NCI-H460 (cell line): Measurements from ENCODE around the gene ZNF398. TPM values are rescaled to one million over a fixed set of nuclear protein-coding genes. Genes with fewer than 3 reads are reported as not detected.

ENCODE experiments used
- DNase-seq: peaks from one replicate; pipeline ENCODE4 v3.0.0-alpha.2; 2016; ENCODE audit warnings: low read depth; ENCODE audit errors: extremely low read depth
- total RNA-seq: library from RNA; depleted of rRNA; stranded (reverse); fragments of >200 nt; shearing (Covaris generic); gene quantifications from 2 replicates; pipeline ENCODE4 v1.2.3, GENCODE V29; 2014

Gene ZNF398
- total RNA-seq, 1 experiment from 2014 or later = 10.7 TPM

GRCh38 chr7:149147752-149148653, 750 bp downstream of the ZNF398 start:
- no peak for DNase-seq

GRCh38 chr7:149150981-149151380, 3.7 kb downstream of the ZNF398 start:
- no peak for DNase-seq

GRCh38 chr7:149153346-149153745, 6.1 kb downstream of the ZNF398 start:
- no peak for DNase-seq

- no peak for DNase-seq
These were observed 6.8 kb downstream of the ZNF398 start for GRCh38 chr7:149154056-149154455.

- DNase-seq = no peak
These were observed 9.6 kb downstream of the ZNF398 start for GRCh38 chr7:149156898-149157297.

GRCh38 chr7:149161241-149161848, 14.1 kb downstream of the ZNF398 start:
- no peak for DNase-seq

GRCh38 chr7:149166142-149166541, 18.9 kb downstream of the ZNF398 start:
- no peak for DNase-seq

- no peak for DNase-seq
These were observed 19.5 kb downstream of the ZNF398 start for GRCh38 chr7:149166630-149167352.

- no peak for DNase-seq
These were observed 24.8 kb downstream of the ZNF398 start for GRCh38 chr7:149171892-149172533.

GRCh38 chr7:149172534-149172920, 25.3 kb downstream of the ZNF398 start:
- no peak for DNase-seq

GRCh38 chr7:149175150-149175549, 27.9 kb downstream of the ZNF398 start:
- no peak for DNase-seq

GRCh38 chr7:149179241-149179640, 32.0 kb downstream of the ZNF398 start:
- no peak for DNase-seq

- DNase-seq = no peak
These were observed 33.6 kb downstream of the ZNF398 start for GRCh38 chr7:149180722-149181449.

GRCh38 chr7:149181450-149181790, 34.2 kb downstream of the ZNF398 start:
- no peak for DNase-seq

GRCh38 chr7:149184274-149184673, 37.0 kb downstream of the ZNF398 start:
- DNase-seq = no peak

- DNase-seq = no peak
These were observed 41.0 kb downstream of the ZNF398 start for GRCh38 chr7:149188213-149188612.

GRCh38 chr7:149188637-149189259, 41.5 kb downstream of the ZNF398 start:
- no peak for DNase-seq

GRCh38 chr7:149191851-149192250, 44.6 kb downstream of the ZNF398 start:
- DNase-seq = no peak

GRCh38 chr7:149194799-149195179, 47.5 kb downstream of the ZNF398 start:
- no peak for DNase-seq
